GM12864 (cell line): Measurements from ENCODE around the gene ZNF793.

Experiments used
- DNase-seq: peaks from one replicate; pipeline ENCODE4 v3.0.0-alpha.2; 2011; ENCODE audit warnings: low read depth
- H3K4me3 ChIP-seq: 2 replicates; pipeline ENCODE4 v1.5.1; 2011; ENCODE audit warnings: mild to moderate bottlenecking, low read depth, low read length, control low read depth
- TF ChIP-seq, protein P1 (sequence below): IDR thresholded peaks from 2 replicates; pipeline ENCODE4 v1.5.1; 2011; ENCODE audit warnings: low read depth, mild to moderate bottlenecking, moderate library complexity, low read length, control low read depth, inconsistent platforms; ENCODE audit errors: missing control alignments

The ZNF793 gene

DNA sequence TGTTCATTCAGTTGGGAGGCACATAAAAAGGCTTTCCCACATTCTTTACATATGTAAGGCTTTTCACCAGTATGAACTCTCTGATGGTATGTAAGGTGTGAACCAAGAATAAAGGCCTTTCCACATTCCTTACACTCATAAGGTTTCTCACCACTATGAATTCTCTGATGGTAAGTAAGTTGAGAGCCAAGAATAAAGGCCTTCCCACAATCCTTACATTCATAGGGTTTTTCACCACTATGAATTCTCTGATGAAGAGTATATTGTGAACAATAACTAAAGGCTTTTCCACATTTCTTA lies 58.6 kb downstream of the ZNF793 start:
- no peak overlapping the region for H3K4me3 ChIP-seq
- TF ChIP-seq, protein P1, sequence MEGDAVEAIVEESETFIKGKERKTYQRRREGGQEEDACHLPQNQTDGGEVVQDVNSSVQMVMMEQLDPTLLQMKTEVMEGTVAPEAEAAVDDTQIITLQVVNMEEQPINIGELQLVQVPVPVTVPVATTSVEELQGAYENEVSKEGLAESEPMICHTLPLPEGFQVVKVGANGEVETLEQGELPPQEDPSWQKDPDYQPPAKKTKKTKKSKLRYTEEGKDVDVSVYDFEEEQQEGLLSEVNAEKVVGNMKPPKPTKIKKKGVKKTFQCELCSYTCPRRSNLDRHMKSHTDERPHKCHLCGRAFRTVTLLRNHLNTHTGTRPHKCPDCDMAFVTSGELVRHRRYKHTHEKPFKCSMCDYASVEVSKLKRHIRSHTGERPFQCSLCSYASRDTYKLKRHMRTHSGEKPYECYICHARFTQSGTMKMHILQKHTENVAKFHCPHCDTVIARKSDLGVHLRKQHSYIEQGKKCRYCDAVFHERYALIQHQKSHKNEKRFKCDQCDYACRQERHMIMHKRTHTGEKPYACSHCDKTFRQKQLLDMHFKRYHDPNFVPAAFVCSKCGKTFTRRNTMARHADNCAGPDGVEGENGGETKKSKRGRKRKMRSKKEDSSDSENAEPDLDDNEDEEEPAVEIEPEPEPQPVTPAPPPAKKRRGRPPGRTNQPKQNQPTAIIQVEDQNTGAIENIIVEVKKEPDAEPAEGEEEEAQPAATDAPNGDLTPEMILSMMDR = no peak
- DNase-seq = no peak

DNA sequence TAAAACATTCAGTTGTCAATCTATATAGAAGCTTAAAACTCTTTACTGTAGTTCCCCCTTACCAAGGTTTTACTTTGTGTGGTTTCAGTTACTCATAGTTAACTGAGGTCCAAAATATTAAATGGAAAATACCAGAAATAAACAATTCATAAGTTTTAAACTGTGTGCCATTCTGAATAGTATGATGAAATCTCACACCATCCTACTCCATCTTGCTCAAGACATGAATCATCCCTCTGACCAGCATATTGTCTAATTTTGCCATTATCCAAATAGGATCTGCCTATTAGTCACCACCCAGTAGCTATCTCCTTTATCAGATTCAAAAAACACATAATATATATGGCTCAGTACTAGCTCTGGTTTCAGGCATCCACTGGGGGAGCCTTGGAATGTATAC lies 65.5 kb downstream of the ZNF793 start:
- no peak overlapping the region for H3K4me3 ChIP-seq
- TF ChIP-seq, protein P1 = no peak
- no peak for DNase-seq

DNA sequence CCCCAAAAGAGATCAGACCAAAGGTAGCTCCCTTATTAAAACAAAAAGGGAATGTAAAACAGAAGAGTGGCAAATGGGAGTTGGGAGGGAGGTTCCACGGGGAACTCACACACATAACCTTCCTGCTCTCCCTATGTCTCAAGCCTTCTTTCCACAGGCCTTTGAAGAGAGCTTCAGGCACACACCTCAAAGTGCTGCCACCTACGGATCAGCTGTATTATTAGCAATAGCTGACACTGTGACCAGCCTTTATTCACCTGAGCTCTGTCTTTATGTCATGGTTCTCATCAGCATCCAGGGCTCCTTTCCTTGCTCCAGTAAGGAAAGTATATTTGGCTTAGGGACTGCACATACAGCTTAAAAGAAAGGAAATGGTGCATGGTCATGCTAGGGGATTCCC lies 76.6 kb downstream of the ZNF793 start:
- TF ChIP-seq, protein P1 = no peak
- DNase-seq = no peak
- H3K4me3 ChIP-seq = no peak overlapping the region
